NCI-H345 treated with DMSO at 0.1 percent for 48 hours (cell line): ENCODE measurements around the gene ARG2.

Source experiments
- DNase-seq: peaks from one replicate; lab custom pipeline; 2025; ENCODE audit not compliant: unreplicated experiment; lab: John Stamatoyannopoulos, UW

ARG2 gene

DNA sequence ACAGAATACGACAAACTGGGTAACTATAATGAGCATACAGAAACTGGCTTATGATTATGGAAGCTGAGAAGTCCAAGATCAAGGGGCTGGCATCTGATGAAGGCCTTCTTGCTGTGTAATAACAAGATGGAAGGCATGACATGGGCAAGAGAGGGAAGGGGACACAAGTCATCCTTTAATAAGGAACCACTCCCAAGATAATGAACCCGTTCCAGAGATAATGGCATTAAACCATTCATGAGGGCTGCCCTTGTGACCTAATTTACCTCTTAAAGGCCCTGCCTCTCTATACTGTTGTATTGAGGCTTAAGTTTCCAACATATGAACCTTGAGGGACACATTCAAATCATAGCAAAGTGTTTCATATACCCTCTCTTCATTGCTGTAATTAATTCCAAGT is 59.3 kb downstream of the ARG2 start:
- no peak for DNase-seq

DNA sequence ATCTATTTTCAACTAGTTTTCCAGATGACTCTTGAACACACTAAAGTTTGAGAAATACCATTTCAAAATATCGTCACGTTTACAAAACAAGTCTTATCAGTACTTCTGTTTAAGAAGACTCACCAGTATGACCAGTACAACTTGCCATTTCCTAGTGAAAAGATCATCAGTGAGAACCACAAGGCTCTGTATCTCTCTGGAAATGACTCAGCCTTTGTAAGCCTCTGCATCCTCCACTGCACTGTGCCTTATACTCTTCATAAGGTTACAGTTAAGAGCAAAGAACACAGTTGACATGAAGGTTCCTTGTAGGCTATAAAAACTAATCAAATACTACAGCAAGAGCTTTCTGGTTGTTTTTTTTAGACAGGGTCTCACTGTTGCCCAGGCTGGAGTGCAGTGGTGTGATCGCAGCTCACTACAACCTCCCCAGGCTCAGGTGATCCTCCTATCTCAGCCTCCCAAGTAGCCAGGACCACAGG is 60.4 kb downstream of the ARG2 start:
- DNase-seq, result no peak

DNA sequence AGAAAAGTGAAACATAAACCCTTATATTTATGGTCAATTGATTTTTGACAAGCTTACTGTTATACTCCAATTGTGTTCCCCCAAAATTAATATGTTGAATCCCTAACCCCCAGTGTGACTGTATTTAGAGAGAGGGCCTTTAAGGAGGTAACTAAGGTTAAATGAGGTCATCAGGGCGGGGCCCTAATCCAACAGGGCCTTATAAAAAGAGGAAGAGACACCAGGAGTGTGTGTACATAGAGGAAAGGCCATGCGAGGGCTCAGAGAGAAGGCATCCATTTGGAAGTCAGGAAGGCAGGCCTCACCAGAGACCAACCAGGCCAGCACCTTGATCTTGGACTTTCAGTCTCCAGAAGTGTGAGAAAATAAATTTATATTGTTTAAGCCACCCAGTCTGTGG is 61.2 kb downstream of the ARG2 start:
- no peak for DNase-seq

DNA sequence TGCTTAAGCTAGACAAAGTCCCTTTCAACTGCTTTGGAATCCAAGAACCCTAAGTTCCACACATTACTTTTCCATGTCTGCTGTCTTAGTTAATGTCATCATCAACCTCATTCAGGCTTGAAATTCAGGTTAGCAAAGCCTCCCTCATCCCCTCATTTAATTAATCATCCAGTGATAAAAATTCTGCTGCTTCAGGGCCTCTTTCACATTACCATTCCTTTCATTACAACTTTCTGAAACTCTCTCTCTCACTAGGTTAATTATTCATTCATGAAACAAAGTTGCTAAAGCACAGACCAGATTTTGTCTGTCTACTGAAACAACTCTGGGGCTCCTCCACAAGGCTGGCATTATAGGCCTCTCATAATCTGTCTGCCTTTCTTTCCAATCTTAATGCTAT is 64.1 kb downstream of the ARG2 start:
- no peak for DNase-seq

DNA sequence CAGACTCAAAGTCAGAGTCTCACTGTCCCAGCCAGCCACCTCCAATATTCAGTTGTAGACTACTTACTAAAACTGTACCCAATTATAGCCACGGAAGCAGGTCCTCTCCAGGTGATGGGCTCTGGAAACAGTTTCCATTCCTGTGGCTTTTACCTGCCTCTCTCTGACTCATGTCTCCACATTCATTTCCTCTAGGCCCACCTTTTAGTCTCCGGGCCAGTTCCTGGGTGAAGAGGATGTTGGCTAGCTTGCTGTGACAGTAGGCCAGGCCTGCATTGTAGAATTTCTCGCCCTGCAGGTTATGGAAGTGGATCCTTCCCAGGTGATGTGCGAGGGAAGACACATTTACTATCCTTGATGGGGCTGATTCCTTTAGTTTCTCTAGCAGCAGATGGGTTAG is 70.3 kb downstream of the ARG2 start:
- no peak for DNase-seq

GRCh38 chr14:67694791-67695393 is 75.2 kb downstream of the ARG2 start:
- peak; percentile 76 for DNase-seq

DNA sequence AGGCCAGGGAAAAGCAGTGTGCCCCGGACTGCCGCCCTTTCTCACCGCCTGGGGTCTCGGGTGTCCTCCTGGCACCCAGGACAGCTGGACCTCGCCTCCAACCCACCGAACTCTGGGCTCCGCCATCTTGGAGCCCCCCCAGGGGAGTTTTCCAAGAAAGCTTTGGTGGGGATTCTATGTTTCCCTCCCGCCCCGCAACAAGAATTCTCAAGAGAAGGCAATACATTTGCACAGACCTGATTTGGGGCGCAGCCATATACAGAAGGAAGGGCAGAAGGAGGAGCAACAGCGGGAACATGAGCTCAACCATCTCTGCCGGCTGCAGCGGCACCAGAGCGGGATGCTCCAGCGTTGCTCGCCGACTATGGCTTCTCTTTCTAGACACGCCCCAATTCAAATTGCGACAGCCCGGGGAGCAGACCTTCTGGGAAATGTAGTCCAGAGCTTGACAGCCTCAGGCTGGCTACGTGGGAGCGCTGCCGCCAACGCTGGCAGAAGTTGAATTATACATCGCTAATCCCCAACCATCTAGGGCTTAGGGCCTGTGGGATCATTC is 75.8 kb downstream of the ARG2 start, which contains the start of gene RDH11:
Gene RDH11 (minus strand): TSS at position 371 of the 556 bp plus-strand sequence. CDS start 61 bp downstream, at position 310.
- DNase-seq, result peak; percentile 93

DNA sequence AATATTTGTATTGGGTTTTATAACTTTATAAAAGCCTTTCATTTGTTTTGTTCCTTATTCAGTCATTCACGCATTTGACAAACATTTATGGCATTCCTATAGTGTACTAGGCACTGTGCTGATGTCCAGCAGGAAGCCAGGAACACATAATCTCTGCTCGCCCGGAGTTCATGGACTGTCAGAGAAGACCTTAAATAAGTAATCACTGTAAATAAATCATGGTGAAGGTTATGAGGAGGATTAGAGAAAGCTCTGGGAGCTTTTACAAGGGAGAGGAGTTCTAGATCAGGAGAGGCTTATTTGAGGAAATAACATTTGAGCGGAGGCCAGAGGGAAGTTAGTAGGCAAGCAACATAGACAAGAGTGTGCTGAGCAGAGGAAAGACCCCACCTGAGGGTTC is 77.3 kb downstream of the ARG2 start:
- DNase-seq, result no peak

GRCh38 chr14:67698179-67698578 is 78.5 kb downstream of the ARG2 start:
- no peak for DNase-seq
